ENCODE data around the gene HMG20B. TPM values are rescaled to one million over a fixed set of nuclear protein-coding genes. Genes with fewer than 3 reads are reported as not detected.
A peak's percentile ranks its signal among the peaks of the same experiment; 100 is the strongest.
"Not testable (repeated sequence)": the region's sequence is repeated elsewhere in the genome, so short reads cannot be mapped to it uniquely, and the experiment has no call there.

HMG20B gene
- 10 to 100 TPM; 58.5 to 59.5 TPM for total RNA-seq

DNA sequence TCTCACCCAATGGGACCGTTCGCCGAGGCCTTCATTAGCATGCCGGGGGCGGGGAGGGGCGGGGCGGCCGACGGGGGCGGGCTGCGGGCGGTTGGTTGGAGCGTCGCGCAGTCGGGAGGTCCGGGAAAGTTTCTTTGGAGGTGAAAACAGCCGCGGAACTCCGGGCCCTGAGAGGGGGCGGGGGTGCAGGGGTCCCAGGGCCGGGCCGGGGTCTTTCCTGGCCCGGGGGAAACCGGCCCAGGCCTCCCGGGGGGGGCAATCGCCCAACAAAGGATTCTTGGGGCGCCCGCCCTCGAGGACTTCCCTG, at the start of gene HMG20B:
Gene HMG20B (plus strand): TSS at position 90 of the 307 bp plus-strand sequence. CDS start 366 bp downstream, outside the sequence.
- POLR2A ChIA-PET = no interaction called here
- Mint-ChIP-seq H3K4me1 (peaks cover 8% of the 10 kb centered on the region), H3K27me3 (no peaks in the 10 kb centered on the region), H3K36me3 (peaks cover 2% of the 10 kb centered on the region), H3K27ac (peak within 1 kb of the TSS; percentile 70), H3K4me3 (peak within 1 kb of the TSS; percentile 79), H3K9me3 (no peaks in the 10 kb centered on the region)
- DNase-seq = no peak
- no peak for ATAC-seq (ENCODE audit: low read depth)

GRCh38 chr19:3523361-3524077, 49.2 kb upstream of the HMG20B start:
- Mint-ChIP-seq H3K4me3 (no peak overlapping the region), H3K4me1 (peaks cover 5% of the 10 kb centered on the region), H3K27me3 (no peaks in the 10 kb centered on the region), H3K27ac (no peak overlapping the region), H3K9me3 (no peaks in the 10 kb centered on the region), H3K36me3 (peaks cover 13% of the 10 kb centered on the region)
- DNase-seq (no peak), ATAC-seq (ENCODE audit: low read depth) (no peak)
- POLR2A ChIA-PET = no interaction called here

DNA sequence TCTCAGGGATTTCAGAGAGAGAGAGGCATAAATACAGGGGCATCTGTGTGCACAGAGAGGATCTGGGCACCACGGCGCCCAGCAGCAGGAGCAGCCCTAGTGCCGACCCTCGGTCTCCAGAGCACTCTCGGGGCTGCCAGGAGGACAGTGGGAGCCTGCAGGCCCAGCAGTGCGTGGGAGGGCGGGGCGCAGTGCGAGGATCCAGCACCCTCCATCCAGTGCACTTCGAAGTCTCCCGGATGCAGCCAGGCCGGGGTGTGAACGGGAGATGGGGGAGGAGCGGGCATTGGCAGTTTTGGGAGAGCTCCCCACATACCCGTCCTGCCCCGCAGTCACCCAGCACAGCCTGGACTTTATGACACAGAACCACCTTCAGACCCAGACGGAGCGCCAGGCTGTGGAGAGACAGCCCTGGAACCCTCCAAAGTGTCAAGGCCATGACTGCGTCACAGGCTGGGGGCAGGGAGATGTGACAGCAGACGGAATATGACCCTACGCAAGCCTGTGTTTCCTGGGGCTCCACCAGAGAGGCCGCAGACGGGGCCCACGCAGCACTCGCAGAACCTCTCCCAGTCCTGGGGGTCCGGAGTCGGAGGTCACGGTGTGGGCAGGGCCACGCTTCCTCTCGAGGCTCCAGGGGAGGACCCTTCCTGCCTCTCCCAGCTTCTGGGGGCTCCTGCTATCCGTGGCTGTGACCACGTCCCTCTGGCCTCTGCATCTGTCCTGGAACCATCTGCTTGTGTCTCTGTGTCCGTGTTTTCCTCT, 48.5 kb upstream of the HMG20B start:
- peaks cover 13% of the 10 kb centered on the region for H3K36me3 Mint-ChIP-seq
- POLR2A ChIA-PET = no interaction called here
- no peak for DNase-seq
- no peaks in the 10 kb centered on the region for H3K27me3 Mint-ChIP-seq
- H3K4me3 Mint-ChIP-seq = no peak overlapping the region
- H3K9me3 Mint-ChIP-seq = no peaks in the 10 kb centered on the region
- ATAC-seq (ENCODE audit: low read depth) = no peak
- H3K4me1 Mint-ChIP-seq = peaks cover 5% of the 10 kb centered on the region
- H3K27ac Mint-ChIP-seq = no peak overlapping the region

DNA sequence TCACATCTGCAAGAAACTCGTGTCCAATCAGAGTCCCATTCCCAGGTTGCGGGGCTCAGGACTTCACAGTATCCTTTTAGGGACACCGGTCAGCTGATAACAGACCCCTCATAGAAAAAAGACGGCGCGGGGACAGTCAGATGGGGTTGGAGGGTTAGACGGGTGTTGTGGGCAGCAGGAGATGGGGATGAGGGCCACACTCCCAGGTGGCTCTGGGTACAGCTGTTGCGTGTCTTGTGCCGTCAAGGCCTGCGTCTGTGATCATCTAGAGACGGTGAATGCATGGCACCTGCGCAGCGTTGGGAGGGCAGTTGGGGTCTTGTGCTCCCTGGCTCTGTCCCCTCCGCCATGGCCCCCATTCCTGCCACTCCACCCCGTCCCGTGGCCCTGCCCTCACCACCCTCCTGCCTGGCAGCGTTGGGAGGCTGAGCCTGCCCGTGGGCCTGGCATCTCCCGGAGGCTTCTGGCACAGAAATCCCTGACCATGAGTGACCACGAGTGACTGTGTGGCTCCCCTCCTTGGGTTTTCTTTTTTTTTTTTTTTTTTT, 47.8 kb upstream of the HMG20B start:
- POLR2A ChIA-PET = no interaction called here
- Mint-ChIP-seq H3K27me3 (no peaks in the 10 kb centered on the region), H3K9me3 (no peaks in the 10 kb centered on the region), H3K36me3 (peaks cover 13% of the 10 kb centered on the region), H3K4me3 (no peak overlapping the region), H3K27ac (no peak overlapping the region), H3K4me1 (peaks cover 5% of the 10 kb centered on the region)
- ATAC-seq (ENCODE audit: low read depth) (no peak), DNase-seq (no peak)

DNA sequence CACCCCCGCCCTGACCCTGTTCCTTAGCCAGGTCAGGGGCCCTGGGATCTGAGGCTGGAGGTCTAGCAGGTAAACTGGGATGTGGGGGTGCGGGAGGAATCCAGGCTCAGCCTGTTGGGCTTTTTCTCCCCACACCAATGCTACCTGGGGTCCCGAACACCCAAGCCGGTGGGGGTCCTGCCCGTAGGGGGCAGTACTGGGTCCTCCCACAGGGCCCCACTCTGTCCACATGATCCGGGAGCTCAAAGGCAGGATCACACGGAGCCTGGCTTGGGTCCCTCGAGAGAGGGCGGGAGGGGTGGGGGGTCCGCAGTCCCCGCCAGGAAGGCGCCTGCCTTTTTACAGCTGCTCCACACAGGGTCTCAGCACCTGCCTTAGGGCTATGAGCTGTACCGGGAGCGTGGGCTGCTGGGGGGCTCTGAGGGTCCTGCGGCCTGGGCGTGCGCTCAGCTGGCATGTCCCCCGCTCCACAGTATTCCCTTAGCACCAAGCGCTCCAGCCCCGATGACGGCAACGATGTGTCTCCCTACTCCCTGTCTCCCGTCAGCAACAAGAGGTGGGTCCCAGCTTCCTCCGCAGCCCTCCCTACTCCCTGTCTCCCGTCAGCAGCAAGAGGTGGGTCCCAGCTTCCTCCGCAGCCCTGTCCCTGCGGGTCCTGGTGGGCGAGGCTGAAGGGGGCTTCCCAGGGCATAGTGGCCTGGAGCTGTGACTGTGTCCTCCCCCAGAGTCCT, 46.1 kb upstream of the HMG20B start:
- Mint-ChIP-seq H3K4me1 (no peaks in the 10 kb centered on the region), H3K27ac (no peak overlapping the region), H3K36me3 (peaks cover 9% of the 10 kb centered on the region), H3K27me3 (no peaks in the 10 kb centered on the region), H3K9me3 (no peaks in the 10 kb centered on the region), H3K4me3 (no peak overlapping the region)
- POLR2A ChIA-PET = no interaction called here
- ATAC-seq (ENCODE audit: low read depth) (no peak), DNase-seq (no peak)

GRCh38 chr19:3527238-3527910, 45.4 kb upstream of the HMG20B start:
- DNase-seq (no peak), ATAC-seq (ENCODE audit: low read depth) (no peak)
- Mint-ChIP-seq H3K36me3 (peaks cover 7% of the 10 kb centered on the region), H3K4me3 (no peak overlapping the region), H3K27me3 (no peaks in the 10 kb centered on the region), H3K27ac (no peak overlapping the region), H3K9me3 (no peaks in the 10 kb centered on the region), H3K4me1 (no peaks in the 10 kb centered on the region)
- POLR2A ChIA-PET = no interaction called here

DNA sequence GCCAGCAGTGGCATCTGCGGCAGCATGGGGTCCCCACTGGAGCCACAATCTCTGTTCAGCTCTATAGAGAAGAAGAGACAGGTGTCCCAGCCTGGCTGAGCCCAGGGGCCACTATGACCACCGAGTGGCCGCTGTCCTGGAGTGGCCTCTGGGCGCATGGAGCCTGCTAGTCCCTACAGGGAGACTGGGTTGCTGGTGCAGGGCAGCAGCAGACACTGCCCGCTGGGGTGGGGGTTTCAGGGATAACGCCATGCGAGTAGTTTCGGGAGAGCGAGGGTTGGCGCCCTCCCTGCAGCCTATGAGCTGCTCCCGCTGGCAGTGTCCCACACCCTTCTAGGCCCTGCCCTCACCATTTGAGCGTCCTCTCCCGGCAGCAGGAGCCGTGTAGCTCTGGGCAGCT, 44.7 kb upstream of the HMG20B start:
- Mint-ChIP-seq H3K27ac (no peak overlapping the region), H3K36me3 (peaks cover 9% of the 10 kb centered on the region), H3K4me3 (no peak overlapping the region), H3K9me3 (no peaks in the 10 kb centered on the region), H3K27me3 (no peaks in the 10 kb centered on the region), H3K4me1 (no peaks in the 10 kb centered on the region)
- DNase-seq (no peak), ATAC-seq (ENCODE audit: low read depth) (no peak)
- POLR2A ChIA-PET = no interaction called here

- H3K27me3 Mint-ChIP-seq = no peaks in the 10 kb centered on the region
- no peaks in the 10 kb centered on the region for H3K9me3 Mint-ChIP-seq
- POLR2A ChIA-PET = no interaction called here
Measured at GRCh38 chr19:3528539-3529211, 44.1 kb upstream of the HMG20B start.

GRCh38 chr19:3529299-3529698, 43.4 kb upstream of the HMG20B start:
- ATAC-seq (ENCODE audit: low read depth); H3K27me3 Mint-ChIP-seq; H3K4me1 Mint-ChIP-seq; POLR2A ChIA-PET; H3K27ac Mint-ChIP-seq; H3K4me3 Mint-ChIP-seq; DNase-seq; H3K9me3 Mint-ChIP-seq: not testable (repeated sequence)
- H3K36me3 Mint-ChIP-seq = peaks cover 12% of the 10 kb centered on the region

More at GRCh38 chr19:3528539-3529211, 44.1 kb upstream of the HMG20B start:
- ATAC-seq (ENCODE audit: low read depth) = no peak
- Mint-ChIP-seq H3K4me1 (no peaks in the 10 kb centered on the region), H3K4me3 (no peak overlapping the region), H3K27ac (no peak overlapping the region), H3K36me3 (peaks cover 12% of the 10 kb centered on the region)
- no peak for DNase-seq

GRCh38 chr19:3530389-3530788, 42.4 kb upstream of the HMG20B start:
- no peak overlapping the region for H3K27ac Mint-ChIP-seq
- DNase-seq = no peak
- H3K9me3 Mint-ChIP-seq = no peaks in the 10 kb centered on the region
- H3K27me3 Mint-ChIP-seq = no peaks in the 10 kb centered on the region
- no peaks in the 10 kb centered on the region for H3K4me1 Mint-ChIP-seq
- H3K4me3 Mint-ChIP-seq = no peak overlapping the region
- no peak for ATAC-seq (ENCODE audit: low read depth)
- POLR2A ChIA-PET = no interaction called here
- peaks cover 15% of the 10 kb centered on the region for H3K36me3 Mint-ChIP-seq

DNA sequence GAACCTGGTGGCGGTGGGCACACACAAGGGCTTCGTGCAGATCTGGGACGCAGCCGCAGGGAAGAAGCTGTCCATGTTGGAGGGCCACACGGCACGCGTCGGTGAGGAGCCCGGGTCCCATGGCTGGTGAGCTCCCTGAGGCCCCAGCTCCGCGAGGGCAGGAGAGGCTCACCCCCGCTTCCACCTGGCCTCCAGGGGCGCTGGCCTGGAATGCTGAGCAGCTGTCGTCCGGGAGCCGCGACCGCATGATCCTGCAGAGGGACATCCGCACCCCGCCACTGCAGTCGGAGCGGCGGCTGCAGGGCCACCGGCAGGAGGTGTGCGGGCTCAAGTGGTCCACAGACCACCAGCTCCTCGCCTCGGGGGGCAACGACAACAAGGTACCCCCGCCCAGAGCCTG, 41.0 kb upstream of the HMG20B start:
- Mint-ChIP-seq H3K27me3 (no peaks in the 10 kb centered on the region), H3K4me1 (no peaks in the 10 kb centered on the region), H3K27ac (no peak overlapping the region), H3K36me3 (peaks cover 16% of the 10 kb centered on the region), H3K9me3 (no peaks in the 10 kb centered on the region), H3K4me3 (no peak overlapping the region)
- ATAC-seq (ENCODE audit: low read depth) = no peak
- POLR2A ChIA-PET = interaction anchor here (0.9 kb wide), 1 partner anchor 558 kb away, joined by 3 read pairs; no protein-coding TSS in a partner anchor
- no peak for DNase-seq

- Mint-ChIP-seq H3K27ac (no peak overlapping the region), H3K27me3 (no peaks in the 10 kb centered on the region)
Measured at GRCh38 chr19:3532154-3532786, 40.5 kb upstream of the HMG20B start.

More at GRCh38 chr19:3532154-3532786, 40.5 kb upstream of the HMG20B start:
- ATAC-seq (ENCODE audit: low read depth) (no peak), DNase-seq (no peak)
- H3K4me1 Mint-ChIP-seq = no peaks in the 10 kb centered on the region
- no peaks in the 10 kb centered on the region for H3K9me3 Mint-ChIP-seq
- H3K4me3 Mint-ChIP-seq = no peak overlapping the region
- POLR2A ChIA-PET = interaction anchor here (0.9 kb wide), 1 partner anchor 557 kb away, joined by 3 read pairs; no protein-coding TSS in a partner anchor
- peaks cover 13% of the 10 kb centered on the region for H3K36me3 Mint-ChIP-seq
